Neuron (in vitro differentiated cells): ENCODE results near the gene RPE65.
"Not testable (repeated sequence)": the region's sequence is repeated elsewhere in the genome, so short reads cannot be mapped to it uniquely, and the experiment has no call there.

ENCODE experiments used
- H2AFZ ChIP-seq: one replicate; pipeline ENCODE4 v1.6.1; 2013; ENCODE audit warnings: low read depth, mild to moderate bottlenecking, inconsistent platforms, low read length, moderate library complexity
- H3K27me3 ChIP-seq: one replicate; pipeline ENCODE4 v1.6.1; 2013; ENCODE audit warnings: low read length; ENCODE audit not compliant: insufficient read depth
- H3K36me3 ChIP-seq: one replicate; pipeline ENCODE4 v1.6.1; 2013; ENCODE audit warnings: low read length; ENCODE audit not compliant: insufficient read depth
- H3K4me1 ChIP-seq: one replicate; pipeline ENCODE4 v1.6.1; 2013; ENCODE audit warnings: low read length; ENCODE audit not compliant: insufficient read depth
- H3K4me3 ChIP-seq: 2 replicates; pipeline ENCODE4 v1.5.1; 2013; ENCODE audit warnings: mild to moderate bottlenecking, low read length, moderate library complexity
- H3K9me3 ChIP-seq: one replicate; pipeline ENCODE4 v1.6.1; 2013; ENCODE audit warnings: low read length

The RPE65 gene

GRCh38 chr1:68449901-68450300, at the start of gene RPE65:
TSS of gene RPE65 (minus strand) at chr1:68449954. CDS start at chr1:68449905, 49 bp downstream.
- H3K4me3 ChIP-seq, result no peak within 1 kb of the TSS
- no peak within 1 kb of the TSS for H2AFZ ChIP-seq
- H3K27me3 ChIP-seq, result no peaks in the 10 kb centered on the region
- no peaks in the 10 kb centered on the region for H3K9me3 ChIP-seq
- H3K36me3 ChIP-seq, result no peaks in the 10 kb centered on the region
- H3K4me1 ChIP-seq, result no peaks in the 10 kb centered on the region

- Histone ChIP-seq H3K4me3 (peak overlapping the region; percentile 94), H3K9me3 (no peaks in the 10 kb centered on the region), H3K27me3 (peaks cover 2% of the 10 kb centered on the region), H2AFZ (peak overlapping the region; percentile 87), H3K4me1 (peaks cover 19% of the 10 kb centered on the region), H3K36me3 (peaks cover 10% of the 10 kb centered on the region)
Measured at GRCh38 chr1:68497358-68497698, 47.6 kb upstream of the RPE65 start.

- Histone ChIP-seq H3K36me3 (peaks cover 10% of the 10 kb centered on the region), H3K27me3 (peaks cover 2% of the 10 kb centered on the region), H2AFZ (peak within 1 kb of the TSS; percentile 87), H3K4me3 (peak within 1 kb of the TSS; percentile 94), H3K9me3 (no peaks in the 10 kb centered on the region), H3K4me1 (peaks cover 19% of the 10 kb centered on the region)
Measured at GRCh38 chr1:68496680-68497357, 47.1 kb upstream of the RPE65 start, which contains the start of gene DEPDC1. TSS of gene DEPDC1 (minus strand) at chr1:68497082. CDS start at chr1:68496999, 83 bp downstream.

- Histone ChIP-seq H2AFZ (peak overlapping the region; percentile 87), H3K4me1 (peaks cover 19% of the 10 kb centered on the region), H3K36me3 (peaks cover 11% of the 10 kb centered on the region), H3K4me3 (peak overlapping the region; percentile 94), H3K9me3 (no peaks in the 10 kb centered on the region), H3K27me3 (peaks cover 2% of the 10 kb centered on the region)
Measured at GRCh38 chr1:68495968-68496679, 46.4 kb upstream of the RPE65 start.

- Histone ChIP-seq H3K27me3 (peaks cover 2% of the 10 kb centered on the region), H2AFZ (no peak overlapping the region), H3K4me1 (peaks cover 19% of the 10 kb centered on the region), H3K4me3 (peak overlapping the region; percentile 94), H3K9me3 (peaks cover 4% of the 10 kb centered on the region), H3K36me3 (peaks cover 17% of the 10 kb centered on the region)
Measured at GRCh38 chr1:68495532-68495931, 45.8 kb upstream of the RPE65 start.

GRCh38 chr1:68493193-68493592, 43.4 kb upstream of the RPE65 start:
- Histone ChIP-seq H2AFZ (no peak overlapping the region), H3K4me3 (no peak overlapping the region), H3K27me3 (peaks cover 2% of the 10 kb centered on the region), H3K4me1 (peaks cover 19% of the 10 kb centered on the region), H3K36me3 (peaks cover 31% of the 10 kb centered on the region), H3K9me3 (peaks cover 7% of the 10 kb centered on the region)

- H2AFZ ChIP-seq, H3K9me3 ChIP-seq, H3K4me3 ChIP-seq, H3K27me3 ChIP-seq: not testable (repeated sequence)
- peaks cover 12% of the 10 kb centered on the region for H3K4me1 ChIP-seq
- H3K36me3 ChIP-seq, result peaks cover 40% of the 10 kb centered on the region
Measured at GRCh38 chr1:68492255-68492654, 42.5 kb upstream of the RPE65 start.

GRCh38 chr1:68490046-68490651, 40.4 kb upstream of the RPE65 start:
- H3K36me3 ChIP-seq, result peaks cover 55% of the 10 kb centered on the region
- peaks cover 7% of the 10 kb centered on the region for H3K9me3 ChIP-seq
- no peaks in the 10 kb centered on the region for H3K27me3 ChIP-seq
- peaks cover under 1% of the 10 kb centered on the region for H3K4me1 ChIP-seq
- no peak overlapping the region for H2AFZ ChIP-seq
- no peak overlapping the region for H3K4me3 ChIP-seq

- Histone ChIP-seq H3K36me3 (peaks cover 72% of the 10 kb centered on the region), H3K4me3 (no peak overlapping the region), H3K27me3 (no peaks in the 10 kb centered on the region), H3K9me3 (peaks cover 3% of the 10 kb centered on the region), H3K4me1 (no peaks in the 10 kb centered on the region), H2AFZ (no peak overlapping the region)
Measured at GRCh38 chr1:68485431-68486022, 35.8 kb upstream of the RPE65 start.

GRCh38 chr1:68484618-68485017, 34.9 kb upstream of the RPE65 start:
- Histone ChIP-seq H3K4me3 (no peak overlapping the region), H3K27me3 (no peaks in the 10 kb centered on the region), H3K4me1 (no peaks in the 10 kb centered on the region), H3K36me3 (peaks cover 73% of the 10 kb centered on the region), H3K9me3 (no peaks in the 10 kb centered on the region), H2AFZ (no peak overlapping the region)

- H3K4me3 ChIP-seq, result no peak overlapping the region
- H3K27me3 ChIP-seq, result no peaks in the 10 kb centered on the region
- H3K9me3 ChIP-seq, result no peaks in the 10 kb centered on the region
- H3K4me1 ChIP-seq, result no peaks in the 10 kb centered on the region
- peaks cover 76% of the 10 kb centered on the region for H3K36me3 ChIP-seq
- H2AFZ ChIP-seq, result no peak overlapping the region
Measured at GRCh38 chr1:68481041-68481440, 31.3 kb upstream of the RPE65 start.

- H3K4me1 ChIP-seq, result no peaks in the 10 kb centered on the region
- H3K4me3 ChIP-seq, result no peak overlapping the region
- peaks cover 72% of the 10 kb centered on the region for H3K36me3 ChIP-seq
- H2AFZ ChIP-seq, result no peak overlapping the region
- H3K27me3 ChIP-seq, result no peaks in the 10 kb centered on the region
- H3K9me3 ChIP-seq, result no peaks in the 10 kb centered on the region
Measured at GRCh38 chr1:68479501-68479900, 29.7 kb upstream of the RPE65 start.

- Histone ChIP-seq H3K9me3 (no peaks in the 10 kb centered on the region), H3K36me3 (peaks cover 66% of the 10 kb centered on the region), H2AFZ (no peak overlapping the region)
Measured at GRCh38 chr1:68478662-68479061, 28.9 kb upstream of the RPE65 start.

More at GRCh38 chr1:68478662-68479061, 28.9 kb upstream of the RPE65 start:
- Histone ChIP-seq H3K27me3 (no peaks in the 10 kb centered on the region), H3K4me3 (no peak overlapping the region), H3K4me1 (no peaks in the 10 kb centered on the region)
